SIG-M5 treated with dmso at 0.1 percent for 504 hours (cell line): Measurements from ENCODE around the gene MMP23B.

ENCODE experiments used
- DNase-seq: peaks from one replicate; lab custom pipeline; 2025; ENCODE audit not compliant: unreplicated experiment; lab: John Stamatoyannopoulos, UW

MMP23B gene

DNA sequence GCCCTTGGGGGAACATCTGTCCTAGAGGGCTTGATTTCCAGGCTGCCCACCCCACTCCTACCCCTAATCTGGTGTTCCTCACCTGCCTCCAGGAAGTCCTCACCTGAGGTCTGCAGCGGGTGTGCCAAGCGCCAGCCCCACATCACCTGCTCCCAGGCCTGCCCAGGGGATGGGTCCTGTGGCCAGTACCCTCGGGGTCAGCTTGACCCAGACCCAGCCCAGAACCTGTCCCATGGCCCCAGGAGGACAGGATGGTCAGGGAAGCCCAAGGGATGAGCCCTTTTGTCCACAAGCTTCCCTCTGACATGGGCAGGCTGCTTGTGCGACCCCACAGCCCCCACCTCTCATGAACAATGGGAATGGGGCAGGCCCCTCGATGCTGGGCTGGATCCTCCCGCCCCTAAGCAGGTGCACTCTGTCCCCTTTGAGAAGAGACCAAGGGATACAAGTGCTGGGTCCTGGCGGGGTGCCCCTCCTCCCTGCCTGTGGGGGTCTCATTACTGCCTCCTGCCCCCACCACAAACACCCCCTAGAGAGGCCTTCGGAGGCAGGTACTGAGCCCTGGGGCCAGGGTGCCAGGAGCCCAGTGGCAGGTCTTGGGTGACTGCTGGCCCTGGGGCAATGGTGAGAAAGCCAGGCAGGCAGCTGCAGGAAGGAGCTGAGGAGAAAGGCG is 13.4 kb upstream of the MMP23B start:
- DNase-seq, result no peak

DNA sequence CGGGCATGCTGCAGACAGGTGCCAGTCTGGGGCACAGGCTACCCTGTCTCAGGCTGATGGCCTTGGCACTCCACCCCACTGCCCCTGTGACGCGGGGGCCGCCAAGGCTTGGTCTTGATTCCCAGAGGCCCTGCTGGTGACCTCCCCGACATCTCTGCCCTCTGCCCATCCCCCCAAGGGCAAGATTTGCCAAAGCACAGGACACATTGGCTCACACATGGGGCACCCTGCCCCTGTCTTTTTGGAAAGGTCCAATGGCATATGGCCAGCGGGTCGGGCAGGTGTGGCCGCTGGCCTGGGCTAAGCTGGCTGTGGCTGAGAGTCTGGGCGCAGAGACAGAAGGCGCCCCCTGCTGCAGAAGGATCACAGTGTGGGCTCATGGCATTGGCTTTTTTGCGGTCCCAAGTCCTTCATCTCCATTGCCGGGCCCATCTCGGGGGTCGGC is 12.0 kb upstream of the MMP23B start:
- DNase-seq, result no peak

DNA sequence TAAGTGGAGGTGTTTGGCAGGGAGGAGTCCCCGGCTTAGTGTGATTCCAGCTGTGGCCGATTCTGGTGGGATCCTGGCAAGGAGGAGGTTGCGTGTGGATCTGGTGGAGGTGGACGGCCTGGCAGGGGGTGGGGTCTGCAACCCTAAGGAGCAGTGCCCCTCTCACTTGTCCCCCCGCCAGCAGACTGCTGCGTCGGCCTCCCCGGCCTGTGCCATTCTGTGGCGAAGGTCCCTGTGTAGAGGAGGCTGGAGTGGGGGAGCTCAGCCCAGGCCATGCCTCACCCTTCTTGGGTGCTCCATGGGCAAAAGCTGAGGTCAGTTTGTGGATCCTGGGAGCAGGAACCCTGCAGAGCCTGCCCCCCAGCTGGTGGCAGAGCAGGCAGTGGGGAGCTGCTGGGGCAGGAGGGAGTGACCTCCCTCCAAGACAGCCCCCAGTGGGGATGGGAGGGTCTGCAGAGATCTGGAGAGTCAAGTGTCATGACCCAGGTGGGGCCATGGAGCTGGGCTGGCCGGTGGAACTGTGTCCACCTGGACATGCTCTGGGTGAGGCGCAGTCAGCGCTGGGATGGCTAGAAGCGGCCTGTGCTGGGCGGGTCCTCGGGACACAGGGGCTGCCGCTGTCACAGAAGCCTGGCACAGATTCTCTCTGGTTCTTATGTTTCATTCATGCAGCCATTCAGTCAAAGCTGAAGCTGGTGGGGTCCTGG is 11.4 kb upstream of the MMP23B start:
- DNase-seq, result no peak

DNA sequence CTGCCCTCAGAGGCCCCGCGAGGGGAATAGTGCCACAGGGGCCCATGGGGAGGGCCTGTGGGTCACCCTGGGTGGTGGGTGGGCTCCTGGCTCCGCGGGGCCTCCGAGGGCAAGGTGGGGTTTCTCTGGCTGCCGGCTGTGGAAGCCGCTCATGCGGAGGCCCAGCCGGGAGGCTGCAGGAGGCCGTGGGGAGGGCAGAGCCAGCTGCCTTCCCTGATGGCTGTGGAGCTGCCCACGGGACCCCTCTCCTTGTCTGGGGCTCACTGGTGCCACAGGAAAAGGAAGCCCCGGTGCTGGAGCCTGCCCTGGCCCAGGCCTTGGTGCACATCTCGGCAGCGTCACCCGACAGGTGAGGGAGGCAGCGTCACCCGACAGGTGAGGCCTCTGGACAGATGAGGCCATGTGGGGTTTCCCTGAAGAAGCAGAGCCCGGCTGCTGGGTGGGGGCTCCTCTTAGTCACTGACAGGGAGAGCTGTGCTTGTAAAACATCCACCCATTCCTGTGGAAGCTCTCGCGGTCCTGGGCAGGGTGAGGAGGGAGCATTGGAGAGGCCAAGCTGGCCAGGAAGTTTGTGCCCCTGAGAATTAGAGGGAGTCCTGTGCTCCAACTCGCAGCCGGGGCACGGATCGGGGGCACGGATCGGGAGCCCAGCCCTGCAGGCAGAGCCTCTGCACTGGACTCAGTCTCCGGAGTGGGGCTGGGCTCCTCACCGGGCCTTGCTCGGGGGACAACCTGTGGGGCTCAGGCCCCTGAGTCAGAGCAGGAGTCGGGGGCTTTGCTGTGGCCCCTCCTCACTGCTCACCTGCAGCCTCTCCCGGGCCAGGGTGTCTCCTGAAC is 10.6 kb upstream of the MMP23B start:
- DNase-seq, result no peak

DNA sequence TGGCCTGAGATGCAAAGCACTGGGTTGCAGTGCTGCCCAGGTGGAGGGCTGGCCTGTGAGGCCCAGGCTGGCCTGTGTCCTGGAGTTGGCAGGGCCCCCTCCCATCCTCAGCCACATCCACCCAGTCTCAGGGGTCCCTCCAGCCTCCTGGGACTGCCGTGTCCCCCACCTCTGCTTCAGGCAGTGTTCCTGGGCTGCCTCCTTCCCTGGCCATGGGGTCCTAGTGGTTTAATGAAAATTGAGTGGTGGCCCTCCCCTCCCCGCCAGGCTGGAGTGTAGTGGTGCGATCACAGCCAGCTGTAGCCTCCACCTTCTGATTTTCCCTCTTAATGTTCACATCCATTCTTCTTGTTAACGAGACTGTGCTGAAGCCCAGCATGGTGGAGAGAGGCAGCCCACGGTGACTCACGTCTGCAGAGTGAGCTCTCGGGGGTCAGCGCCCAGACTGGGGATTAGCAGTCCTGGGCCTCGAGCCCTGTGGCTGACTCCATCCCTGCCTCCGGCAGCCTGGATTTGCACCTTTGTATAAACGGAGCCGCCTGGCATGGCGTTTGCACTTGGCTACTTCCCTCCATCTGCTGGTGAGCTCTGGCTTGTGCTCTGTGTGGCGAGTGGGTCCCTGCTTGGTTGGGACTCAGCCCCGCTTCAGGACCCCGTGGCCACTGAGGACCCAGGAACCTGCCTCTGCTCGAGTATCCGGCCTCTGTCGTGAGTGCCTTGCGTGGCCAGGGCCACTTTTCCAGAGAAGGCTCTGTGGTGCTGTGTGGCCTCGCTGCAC is 9.8 kb upstream of the MMP23B start:
- DNase-seq, result no peak

DNA sequence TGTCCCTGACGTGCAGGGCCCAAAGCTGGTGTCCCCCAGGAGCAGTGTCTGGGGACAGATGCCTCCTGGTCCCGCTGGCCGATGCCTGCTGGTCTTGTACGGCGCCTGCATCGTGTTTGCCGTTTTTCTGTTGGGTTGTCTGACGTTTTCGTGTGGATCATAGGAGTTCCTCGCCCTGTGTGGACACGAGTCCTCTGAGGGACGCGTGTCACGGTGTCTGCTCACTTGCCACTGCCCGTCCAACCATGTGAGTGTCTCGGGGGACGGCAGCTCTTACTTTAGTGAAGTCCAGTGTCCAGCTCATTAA is 9.2 kb upstream of the MMP23B start:
- no peak for DNase-seq

DNA sequence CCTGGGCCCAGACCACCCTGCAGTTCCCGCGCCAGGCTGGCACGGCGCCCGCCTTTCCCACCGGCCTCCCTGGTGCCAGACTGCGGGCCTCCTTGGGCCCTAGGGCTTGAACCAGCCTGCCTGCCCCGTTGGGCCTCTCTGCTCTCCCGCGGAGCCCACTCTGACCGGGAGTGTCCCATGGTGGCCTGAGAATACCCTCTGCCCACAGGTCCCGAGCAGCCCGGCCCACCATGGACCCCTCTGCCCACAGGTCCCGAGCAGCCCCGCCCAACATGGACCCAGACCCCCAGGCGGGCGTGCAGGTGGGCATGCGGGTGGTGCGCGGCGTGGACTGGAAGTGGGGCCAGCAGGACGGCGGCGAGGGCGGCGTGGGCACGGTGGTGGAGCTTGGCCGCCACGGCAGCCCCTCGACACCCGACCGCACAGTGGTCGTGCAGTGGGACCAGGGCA is 8.8 kb upstream of the MMP23B start:
- DNase-seq, result no peak

DNA sequence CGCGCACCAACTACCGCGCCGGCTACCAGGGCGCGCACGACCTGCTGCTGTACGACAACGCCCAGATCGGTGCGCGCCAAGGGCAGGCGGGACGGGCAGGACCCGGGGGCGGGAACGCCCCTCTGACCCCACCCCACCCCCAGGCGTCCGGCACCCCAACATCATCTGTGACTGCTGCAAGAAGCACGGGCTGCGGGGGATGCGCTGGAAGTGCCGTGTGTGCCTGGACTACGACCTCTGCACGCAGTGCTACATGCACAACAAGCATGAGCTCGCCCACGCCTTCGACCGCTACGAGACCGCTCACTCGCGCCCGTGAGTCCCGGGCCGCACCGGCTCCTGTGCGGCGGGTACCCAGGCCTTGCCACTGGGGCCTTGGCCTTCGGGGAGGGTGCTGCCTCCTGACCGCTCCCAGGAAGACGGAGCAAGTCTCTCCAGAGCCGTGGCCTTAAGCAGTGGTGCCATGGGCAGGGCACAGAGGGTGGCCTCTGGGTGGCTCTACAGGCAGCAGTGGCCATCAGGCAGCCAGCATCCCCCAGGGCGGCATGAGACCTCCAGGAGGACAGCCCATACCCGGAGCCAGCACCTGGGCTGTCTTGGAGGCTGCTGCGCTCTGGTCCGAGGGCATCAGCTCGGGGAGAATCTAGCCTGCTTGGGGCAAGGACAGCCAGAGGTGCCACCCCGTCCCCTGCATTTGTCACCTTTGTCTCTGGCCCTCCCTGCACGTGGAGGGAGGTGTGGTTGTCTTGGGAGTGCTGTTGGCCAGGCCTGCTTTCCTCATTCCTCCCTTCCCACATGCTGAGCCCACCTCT is 8.1 kb upstream of the MMP23B start:
- no peak for DNase-seq

DNA sequence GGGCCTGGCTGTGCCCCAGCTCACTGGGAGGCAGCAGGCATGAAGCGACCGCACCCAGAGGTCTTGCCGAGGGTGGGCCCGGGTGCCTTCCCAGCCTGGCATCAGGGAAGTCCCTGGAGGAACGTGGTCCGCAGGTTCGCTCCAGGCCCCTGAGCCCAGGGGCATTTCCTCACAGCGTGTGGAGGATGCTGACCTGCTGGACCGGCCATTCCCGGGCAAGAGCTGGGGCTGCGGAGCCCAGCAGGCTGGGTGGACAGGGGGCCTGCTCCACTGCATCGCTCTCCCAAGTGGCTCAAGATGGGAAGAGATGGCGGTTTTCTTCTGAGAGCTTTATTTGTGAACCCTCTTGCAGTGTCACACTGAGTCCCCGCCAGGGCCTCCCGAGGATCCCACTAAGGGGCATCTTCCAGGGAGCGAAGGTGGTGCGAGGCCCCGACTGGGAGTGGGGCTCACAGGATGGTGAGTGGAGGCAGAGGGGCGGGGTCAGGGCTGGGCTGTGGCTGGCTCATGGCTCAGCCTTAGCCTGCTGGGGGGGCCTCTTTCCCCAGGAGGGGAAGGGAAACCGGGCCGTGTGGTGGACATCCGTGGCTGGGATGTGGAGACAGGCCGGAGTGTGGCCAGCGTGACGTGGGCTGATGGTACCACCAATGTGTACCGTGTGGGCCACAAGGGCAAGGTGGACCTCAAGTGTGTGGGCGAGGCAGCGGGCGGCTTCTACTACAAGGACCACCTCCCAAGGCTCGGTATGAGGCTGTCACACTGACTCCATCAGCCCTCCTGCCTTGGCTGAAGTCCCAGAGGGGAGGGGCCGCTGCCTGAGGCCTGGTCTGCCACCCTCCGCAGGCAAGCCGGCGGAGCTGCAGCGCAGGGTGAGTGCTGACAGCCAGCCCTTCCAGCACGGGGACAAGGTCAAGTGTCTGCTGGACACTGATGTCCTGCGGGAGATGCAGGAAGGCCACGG is 7.2 kb upstream of the MMP23B start:
- DNase-seq, result no peak

DNA sequence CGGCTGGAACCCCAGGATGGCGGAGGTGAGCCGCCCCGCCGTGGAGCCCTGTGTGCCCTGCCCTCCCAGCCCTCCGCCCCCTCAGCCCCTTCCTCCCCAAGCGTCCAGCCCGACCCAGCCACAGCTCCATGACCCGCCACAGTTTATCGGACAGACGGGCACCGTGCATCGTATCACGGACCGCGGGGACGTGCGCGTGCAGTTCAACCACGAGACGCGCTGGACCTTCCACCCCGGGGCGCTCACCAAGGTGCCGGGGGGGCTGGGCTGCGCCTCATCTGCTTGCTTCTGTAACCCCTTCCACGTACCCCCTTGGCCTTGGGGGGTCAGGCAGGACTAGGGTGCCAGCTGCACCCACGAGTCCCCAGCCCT is 6.6 kb upstream of the MMP23B start:
- DNase-seq, result no peak

DNA sequence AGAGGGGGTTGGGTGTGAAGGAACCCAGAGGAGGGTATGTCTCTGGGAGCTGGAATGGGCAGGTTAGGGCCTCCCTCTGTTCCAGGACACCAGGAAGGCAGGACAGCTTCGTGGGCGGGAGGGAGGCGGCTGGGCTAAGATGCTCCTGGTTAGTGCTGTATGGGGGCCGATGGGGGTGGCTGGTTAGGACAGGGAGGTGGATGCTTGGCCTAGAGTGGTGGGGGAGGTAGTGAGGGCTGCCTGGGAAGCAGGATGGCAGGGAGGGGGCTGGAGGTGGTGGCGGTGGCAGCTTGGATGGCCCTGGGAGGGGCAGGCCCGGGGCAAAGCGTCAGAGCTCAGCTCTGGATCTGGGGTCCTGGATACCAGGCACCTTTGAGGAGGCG is 6.2 kb upstream of the MMP23B start:
- DNase-seq, result no peak

DNA sequence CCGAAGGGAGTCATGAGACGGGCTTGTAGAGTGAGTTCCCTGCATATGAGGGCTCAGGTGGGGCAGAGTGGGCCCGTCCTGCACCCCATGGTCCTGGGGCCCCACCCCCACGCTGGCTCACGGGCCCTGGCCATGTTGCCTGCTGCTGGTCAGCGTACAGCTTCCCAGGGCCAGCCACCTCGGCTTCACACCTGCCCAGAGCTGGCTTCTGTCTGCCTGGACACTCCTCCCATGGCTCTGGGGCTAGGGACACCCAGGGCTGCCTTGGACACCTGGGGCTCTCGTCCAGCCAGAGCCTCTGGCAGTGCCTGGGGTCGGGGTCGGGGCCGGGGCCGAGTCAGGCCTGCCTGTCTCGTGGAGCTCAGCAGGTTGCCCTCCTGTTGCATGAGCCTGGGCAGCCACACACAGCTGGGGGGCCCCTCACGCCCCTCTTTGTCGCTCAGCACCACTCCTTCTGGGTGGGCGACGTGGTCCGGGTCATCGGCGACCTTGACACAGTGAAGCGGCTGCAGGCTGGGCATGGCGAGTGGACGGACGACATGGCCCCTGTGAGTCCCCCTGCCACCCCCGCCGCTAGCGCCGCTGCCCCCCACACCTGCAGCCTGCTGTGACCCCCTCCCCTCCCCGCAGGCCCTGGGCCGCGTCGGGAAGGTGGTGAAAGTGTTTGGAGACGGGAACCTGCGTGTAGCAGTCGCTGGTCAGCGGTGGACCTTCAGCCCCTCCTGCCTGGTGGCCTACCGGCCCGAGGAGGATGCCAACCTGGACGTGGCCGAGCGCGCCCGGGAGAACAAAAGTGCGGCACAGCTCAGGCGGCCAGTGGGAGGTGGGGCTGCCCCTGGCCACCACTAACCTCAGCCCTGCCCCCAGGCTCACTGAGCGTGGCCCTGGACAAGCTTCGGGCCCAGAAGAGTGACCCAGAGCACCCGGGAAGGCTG is 5.5 kb upstream of the MMP23B start:
- DNase-seq, result no peak

DNA sequence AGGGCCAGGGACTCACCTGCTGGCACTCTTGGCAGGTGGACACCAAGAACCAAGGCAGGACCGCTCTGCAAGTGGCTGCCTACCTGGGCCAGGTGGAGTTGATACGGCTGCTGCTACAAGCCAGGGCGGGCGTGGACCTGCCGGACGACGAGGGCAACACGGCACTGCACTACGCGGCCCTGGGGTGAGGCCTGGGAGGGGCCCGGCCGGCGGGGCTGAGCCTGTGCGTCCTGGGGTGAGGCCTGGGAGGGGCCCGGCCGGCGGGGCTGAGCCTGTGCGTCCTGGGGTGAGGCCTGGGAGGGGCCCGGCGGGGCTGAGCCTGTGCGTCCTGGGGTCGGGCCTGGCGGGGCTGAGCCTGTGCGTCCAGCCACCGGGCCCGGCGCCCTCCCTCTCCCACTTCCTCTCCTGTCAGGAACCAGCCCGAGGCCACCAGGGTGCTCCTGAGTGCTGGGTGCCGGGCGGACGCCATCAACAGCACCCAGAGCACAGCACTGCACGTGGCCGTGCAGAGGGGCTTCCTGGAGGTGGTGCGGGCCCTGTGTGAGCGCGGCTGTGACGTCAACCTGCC is 4.6 kb upstream of the MMP23B start:
- no peak for DNase-seq

DNA sequence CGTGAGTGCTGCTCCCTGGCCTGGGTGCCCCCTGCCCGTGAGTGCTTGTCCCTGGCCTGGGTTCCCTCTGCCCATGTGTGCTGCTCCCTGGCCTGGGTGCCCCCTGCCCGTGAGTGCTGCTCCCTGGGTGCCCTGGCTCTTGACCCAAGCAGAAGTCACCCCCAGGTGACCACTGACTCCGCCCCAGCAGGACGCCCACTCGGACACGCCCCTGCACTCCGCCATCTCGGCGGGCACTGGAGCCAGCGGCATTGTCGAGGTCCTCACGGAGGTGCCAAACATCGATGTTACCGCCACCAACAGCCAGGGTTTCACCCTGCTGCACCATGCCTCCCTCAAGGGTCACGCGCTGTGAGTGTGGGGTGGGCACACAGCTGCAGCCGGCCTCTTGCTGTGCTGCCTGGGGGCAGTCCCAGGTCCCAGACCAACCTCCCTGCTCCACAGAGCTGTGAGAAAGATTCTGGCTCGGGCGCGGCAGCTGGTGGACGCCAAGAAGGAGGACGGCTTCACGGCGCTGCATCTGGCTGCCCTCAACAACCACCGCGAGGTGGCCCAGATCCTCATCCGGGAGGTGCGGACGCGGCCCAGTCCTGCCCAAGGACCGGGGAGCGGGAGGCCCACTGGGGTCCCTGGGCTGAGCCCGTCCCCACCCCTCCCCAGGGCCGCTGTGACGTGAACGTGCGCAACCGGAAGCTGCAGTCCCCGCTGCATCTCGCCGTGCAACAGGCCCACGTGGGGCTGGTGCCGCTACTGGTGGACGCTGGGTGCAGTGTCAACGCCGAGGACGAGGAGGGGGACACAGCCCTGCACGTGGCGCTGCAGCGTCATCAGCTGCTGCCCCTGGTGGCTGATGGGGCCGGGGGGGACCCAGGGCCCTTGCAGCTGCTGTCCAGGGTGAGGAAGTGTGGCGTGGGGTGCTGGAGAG is 3.9 kb upstream of the MMP23B start:
- DNase-seq, result no peak

DNA sequence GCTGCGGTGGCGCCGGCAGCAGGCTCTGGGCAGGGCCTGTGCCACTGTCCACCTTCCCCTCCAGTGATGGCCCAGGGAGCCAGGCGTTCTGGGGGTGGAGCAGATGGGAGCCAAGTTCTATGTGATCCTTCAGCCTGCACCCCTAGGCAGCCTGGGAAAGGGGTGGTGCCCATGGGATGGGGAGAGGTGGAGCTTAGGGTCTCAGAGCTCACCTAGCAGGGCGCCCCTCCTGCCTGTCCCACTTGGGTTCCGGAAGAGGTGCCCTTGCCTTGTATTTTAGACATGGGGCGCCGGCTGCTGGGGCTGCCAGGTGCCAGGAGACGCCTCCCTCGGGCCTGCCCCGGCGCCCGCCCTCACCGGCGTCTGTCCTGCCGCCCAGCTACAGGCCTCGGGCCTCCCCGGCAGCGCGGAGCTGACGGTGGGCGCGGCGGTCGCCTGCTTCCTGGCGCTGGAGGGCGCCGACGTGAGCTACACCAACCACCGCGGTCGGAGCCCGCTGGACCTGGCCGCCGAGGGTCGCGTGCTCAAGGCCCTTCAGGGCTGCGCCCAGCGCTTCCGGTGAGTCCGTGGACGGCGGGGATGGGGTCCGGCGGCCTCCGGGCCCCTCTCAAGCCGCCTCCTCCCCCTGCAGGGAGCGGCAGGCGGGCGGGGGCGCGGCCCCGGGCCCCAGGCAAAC is 3.1 kb upstream of the MMP23B start:
- no peak for DNase-seq

DNA sequence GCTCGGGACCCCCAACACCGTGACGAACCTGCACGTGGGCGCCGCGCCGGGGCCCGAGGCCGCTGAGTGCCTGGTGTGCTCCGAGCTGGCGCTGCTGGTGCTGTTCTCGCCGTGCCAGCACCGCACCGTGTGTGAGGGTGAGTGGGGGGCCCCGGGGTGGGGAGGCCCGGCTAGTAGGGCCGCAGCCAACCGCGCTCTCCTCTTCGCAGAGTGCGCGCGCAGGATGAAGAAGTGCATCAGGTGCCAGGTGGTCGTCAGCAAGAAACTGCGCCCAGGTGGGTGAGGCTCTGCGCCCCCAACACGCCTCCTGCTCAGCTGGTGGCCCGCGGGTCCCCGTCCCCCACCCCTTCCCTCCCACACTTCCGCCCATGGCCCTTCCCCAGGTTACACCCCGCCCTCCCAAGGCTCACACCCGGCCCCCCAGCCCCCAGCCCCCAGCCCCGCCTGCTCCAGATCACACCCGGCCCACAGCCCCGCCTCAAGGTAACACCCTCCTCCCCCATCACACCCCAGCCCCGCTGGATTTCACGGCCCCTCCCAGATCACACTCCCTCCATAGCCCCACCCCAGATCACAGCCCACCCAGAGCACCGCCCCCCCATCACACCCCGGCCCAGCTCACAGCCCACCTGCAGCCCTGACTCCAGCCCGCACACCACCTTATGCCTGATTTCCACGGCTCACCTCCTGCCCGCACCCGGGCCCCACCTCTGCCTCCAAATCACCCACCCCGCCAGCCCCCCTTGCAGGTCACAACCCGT is 2.4 kb upstream of the MMP23B start:
- DNase-seq, result no peak
